Measurements from ENCODE around the gene MFRP. TPM values are rescaled to one million over a fixed set of nuclear protein-coding genes. Genes with fewer than 3 reads are reported as not detected.

Gene MFRP
- total RNA-seq, 1 donor: not detected

DNA sequence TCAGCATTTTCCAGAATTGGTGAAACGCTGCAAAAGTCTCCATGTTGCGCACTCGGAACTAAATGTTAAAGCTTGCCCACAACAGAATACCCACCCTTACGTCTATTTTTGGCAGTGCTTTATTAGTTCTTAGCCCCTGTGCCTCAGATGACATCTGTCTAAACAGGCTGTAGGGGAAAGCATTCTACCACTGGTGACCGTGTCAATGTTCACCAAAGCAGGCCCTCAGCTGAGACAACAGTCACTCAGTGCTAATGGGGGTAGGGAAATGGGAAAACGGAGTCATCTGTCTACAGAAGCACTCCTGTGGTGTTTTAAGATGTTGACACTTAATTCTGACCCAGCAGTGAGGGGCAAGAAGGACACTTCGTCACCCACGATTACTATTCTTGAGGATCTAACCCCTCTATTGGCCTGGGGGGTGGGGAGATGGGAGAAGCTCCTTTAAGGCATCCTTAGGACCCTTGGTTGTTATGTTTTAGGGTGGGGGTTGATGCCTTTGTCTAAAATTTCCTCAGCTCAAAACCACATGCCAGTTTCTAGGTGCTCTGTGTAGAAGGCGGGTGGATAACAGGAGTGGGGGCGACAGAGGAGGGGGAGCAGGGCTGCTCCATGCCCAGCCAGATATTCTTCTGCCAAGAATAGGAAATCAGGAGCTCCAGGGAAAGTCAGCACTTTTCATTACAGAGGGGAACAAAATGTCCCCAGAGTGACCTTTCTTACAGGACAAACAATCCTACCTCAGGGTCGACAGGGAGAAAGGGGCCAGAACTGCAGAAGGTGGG lies 15.6 kb upstream of the MFRP start:
- peak overlapping the region; percentile 23 for H3K4me3 ChIP-seq (ENCODE audit: low read depth, low read length)
- TF ChIP-seq, protein P1, sequence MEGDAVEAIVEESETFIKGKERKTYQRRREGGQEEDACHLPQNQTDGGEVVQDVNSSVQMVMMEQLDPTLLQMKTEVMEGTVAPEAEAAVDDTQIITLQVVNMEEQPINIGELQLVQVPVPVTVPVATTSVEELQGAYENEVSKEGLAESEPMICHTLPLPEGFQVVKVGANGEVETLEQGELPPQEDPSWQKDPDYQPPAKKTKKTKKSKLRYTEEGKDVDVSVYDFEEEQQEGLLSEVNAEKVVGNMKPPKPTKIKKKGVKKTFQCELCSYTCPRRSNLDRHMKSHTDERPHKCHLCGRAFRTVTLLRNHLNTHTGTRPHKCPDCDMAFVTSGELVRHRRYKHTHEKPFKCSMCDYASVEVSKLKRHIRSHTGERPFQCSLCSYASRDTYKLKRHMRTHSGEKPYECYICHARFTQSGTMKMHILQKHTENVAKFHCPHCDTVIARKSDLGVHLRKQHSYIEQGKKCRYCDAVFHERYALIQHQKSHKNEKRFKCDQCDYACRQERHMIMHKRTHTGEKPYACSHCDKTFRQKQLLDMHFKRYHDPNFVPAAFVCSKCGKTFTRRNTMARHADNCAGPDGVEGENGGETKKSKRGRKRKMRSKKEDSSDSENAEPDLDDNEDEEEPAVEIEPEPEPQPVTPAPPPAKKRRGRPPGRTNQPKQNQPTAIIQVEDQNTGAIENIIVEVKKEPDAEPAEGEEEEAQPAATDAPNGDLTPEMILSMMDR (IDR thresholded peaks at IDR 0.05; ENCODE audit: insufficient read depth, low read depth, low read length): no peak
- DNase-seq (ENCODE audit: low read depth): no peak

DNA sequence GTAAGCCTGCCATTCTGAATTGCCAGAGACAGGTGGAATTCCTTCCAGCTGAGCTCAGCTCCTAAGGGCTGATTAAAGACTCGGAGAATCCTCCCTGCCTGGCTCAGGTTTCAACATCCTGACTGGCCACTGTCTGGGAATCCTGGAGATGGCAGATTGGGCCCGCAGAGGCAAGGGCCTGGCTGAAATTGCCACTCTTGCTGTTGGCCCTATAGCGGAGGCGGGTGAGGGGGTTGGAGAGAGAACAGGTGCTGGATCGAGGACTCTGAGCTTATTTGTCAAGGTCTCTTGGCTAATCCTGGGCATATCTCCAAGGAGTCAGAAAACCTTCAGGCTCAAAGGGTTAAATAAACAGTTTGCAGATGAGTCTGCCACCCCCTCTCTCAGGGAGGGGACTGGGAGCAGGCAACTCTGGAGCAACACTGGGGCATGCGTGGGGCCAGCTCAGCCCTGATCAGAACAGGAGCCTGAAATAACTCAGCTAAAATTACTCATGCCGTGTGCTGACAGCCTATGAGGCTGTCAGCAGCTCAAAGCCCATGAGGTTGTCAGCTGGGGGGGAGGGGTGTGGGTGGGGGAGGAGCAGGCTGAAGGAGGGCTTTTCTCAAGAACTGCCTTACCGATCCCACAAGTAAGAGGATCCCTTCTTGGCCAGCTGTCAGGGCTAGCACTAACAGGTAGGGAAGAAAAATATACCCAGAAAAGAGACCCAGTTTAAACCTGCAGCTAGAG lies 14.7 kb upstream of the MFRP start:
- TF ChIP-seq, protein P1 (IDR thresholded peaks at IDR 0.05; ENCODE audit: insufficient read depth, low read depth, low read length): no peak
- DNase-seq (ENCODE audit: low read depth): peak; percentile 81
- no peak overlapping the region for H3K4me3 ChIP-seq (ENCODE audit: low read depth, low read length)

DNA sequence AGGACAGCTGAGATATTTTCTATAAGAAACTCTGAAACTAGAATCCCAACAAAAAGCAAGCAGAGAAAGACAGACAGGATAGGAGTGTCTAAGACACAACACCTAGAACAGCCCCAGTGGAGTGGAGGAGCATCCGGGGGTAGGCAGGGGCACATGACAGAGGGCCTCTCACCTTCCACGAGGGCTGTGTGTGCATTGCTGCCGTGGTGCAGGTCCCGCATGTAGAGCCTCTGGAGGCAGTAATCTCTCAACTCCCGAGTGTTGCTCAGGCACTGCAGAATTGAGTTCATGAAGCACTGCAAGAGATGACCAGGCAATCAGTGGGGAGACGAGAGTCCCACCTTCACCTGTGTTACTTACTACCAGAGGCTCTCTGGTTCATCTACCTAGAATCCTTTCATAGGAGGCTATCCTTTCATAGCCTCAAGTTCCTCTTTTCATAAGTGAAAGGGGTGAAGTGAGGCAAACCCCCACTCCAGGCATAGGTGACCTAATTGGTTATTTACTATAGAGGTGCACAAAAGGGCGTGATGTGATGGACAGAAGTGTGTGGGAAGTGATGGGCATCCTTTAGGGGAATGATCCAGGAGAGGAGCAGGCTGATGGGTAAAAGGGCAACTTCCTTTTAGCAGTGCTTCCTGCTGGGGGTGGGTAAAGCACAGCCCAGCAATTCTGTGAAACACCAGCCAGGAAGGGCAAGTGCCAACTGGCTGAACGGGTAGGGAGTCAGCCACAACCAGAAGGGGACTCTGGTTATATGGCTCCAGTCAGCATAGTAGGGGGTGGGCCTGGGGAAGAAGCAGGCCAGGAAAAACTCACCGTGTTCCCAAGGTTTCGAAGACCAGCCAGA lies 13.1 kb upstream of the MFRP start:
- no peak for DNase-seq (ENCODE audit: low read depth)
- no peak overlapping the region for H3K4me3 ChIP-seq (ENCODE audit: low read depth, low read length)
- TF ChIP-seq, protein P1 (IDR thresholded peaks at IDR 0.05; ENCODE audit: insufficient read depth, low read depth, low read length): no peak

DNA sequence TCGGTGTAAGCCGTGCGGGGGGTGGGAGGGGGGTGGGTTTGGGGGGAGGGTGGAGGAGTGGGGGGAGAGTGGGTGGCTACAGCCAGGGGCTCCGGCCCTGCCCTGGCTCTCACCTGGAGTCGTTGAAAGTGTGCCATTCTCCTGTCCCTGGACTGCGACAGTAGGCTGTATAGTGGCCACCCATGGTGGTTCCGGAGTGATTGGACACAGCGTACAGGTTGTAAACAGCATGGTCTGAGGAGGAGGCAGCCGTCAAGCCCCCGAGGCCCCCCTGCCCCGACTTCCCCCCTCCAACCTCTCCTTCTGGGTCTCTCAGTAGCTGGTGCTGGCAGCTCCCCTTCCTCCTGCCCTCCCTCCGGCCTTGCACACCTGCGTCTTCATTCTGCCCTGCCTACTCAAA lies 10.6 kb upstream of the MFRP start:
- peak overlapping the region; percentile 59 for H3K4me3 ChIP-seq (ENCODE audit: low read depth, low read length)
- no peak for DNase-seq (ENCODE audit: low read depth)
- TF ChIP-seq, protein P1 (IDR thresholded peaks at IDR 0.05; ENCODE audit: insufficient read depth, low read depth, low read length): no peak

DNA sequence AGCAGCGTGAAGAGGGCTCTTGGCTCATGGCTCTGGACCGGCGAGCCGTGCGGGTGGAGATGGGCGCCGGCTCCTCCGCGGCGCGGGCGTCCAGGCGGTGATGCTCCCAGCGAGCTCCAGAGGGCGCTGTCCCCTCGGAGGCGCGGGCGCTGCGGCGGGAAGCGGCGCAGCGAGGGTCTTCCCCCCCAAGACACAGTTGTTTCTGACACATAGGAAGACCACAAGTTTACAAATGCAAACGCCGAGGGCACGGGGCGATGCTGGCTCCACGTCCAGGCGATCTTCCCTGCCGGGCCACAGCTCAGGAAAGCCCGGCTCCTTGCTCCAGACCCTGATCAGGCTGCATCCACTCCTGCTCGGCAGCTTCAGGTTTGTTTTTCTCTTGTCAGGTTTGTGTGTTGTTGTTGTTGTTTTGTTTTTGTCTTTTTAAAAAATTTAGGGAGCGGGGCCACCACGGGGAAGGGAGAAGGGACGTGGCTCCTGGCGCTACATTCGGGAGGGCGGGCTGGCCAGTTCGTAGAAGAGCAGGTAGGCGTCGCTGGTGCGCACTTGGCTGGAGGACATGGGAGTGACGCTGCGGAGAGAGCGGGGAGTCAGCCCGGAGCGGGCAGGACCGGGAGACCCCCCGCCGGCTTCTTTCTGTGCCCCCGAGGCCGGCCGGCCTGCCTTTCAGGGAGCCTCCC lies 10.0 kb upstream of the MFRP start:
- TF ChIP-seq, protein P1 (IDR thresholded peaks at IDR 0.05; ENCODE audit: insufficient read depth, low read depth, low read length): peak; percentile 80
- DNase-seq (ENCODE audit: low read depth): peak; percentile 73
- H3K4me3 ChIP-seq (ENCODE audit: low read depth, low read length): peak overlapping the region; percentile 59
